Measurements from ENCODE around the gene PACRG.

The PACRG gene

GRCh38 chr6:163289447-163289846 is 561.7 kb downstream of the PACRG start:
- DNase-seq (ENCODE audit: low read depth) = no peak
- H3K4me3 ChIP-seq (ENCODE audit: low read length) = no peak overlapping the region
- TF ChIP-seq, protein P1, sequence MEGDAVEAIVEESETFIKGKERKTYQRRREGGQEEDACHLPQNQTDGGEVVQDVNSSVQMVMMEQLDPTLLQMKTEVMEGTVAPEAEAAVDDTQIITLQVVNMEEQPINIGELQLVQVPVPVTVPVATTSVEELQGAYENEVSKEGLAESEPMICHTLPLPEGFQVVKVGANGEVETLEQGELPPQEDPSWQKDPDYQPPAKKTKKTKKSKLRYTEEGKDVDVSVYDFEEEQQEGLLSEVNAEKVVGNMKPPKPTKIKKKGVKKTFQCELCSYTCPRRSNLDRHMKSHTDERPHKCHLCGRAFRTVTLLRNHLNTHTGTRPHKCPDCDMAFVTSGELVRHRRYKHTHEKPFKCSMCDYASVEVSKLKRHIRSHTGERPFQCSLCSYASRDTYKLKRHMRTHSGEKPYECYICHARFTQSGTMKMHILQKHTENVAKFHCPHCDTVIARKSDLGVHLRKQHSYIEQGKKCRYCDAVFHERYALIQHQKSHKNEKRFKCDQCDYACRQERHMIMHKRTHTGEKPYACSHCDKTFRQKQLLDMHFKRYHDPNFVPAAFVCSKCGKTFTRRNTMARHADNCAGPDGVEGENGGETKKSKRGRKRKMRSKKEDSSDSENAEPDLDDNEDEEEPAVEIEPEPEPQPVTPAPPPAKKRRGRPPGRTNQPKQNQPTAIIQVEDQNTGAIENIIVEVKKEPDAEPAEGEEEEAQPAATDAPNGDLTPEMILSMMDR (conservative IDR thresholded peaks at IDR 0.05; ENCODE audit: low read depth, low read length) = no peak

DNA sequence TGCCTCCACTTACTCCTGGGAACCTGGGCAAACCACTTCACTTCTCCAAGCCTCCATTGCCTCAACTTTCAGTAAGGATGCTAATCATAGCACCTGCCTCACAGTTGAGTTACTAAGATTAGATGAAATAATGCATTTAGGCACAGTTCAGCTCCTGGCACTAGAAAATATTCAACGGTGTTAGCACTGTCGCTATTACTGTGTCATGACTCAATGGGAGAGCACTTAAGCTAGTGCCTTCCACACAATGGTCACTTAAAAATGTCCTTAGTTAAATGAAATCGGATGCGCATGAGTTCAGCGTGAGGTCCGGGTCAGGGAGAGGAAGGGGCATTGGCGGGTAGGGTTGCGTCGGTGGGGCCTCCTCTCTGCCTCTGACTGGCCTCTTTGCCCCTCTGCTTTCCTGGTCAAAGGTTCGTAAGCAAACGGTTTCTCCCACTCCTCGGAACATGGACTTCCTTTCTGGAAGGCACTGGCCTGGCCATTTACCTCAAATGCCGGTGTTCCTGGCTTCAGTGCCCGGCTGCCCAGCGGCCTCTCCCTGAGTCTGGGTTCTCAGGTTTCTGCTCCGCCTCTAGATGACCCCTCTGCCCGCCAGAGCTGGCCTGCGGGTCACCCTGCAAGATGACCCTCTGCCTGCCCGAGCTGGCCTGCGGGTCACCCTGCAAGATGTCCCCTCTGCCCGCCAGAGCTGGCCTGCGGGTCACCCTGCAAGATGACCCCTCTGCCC is 562.9 kb downstream of the PACRG start:
- DNase-seq (ENCODE audit: low read depth) = no peak
- TF ChIP-seq, protein P1 (conservative IDR thresholded peaks at IDR 0.05; ENCODE audit: low read depth, low read length) = no peak
- H3K4me3 ChIP-seq (ENCODE audit: low read length) = no peak overlapping the region

DNA sequence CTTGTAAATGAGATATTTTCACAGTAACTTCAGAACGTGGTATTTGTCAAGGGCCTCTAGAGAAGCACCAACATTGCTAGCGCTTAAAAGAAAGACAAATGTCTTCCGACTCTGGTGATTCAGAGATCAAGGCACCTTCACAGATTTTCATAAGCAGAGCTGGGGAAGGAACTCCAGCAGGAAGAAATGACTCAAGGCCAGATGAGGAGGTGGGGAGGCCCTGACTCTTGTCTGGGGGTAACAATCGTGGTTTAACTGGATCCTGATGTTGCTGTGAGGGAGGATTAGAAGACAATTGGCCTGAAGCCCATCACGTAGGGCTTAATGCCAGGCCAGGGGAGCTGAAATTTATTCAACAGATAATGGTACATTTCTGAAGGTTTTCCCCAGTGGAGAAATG is 563.8 kb downstream of the PACRG start:
- no peak for DNase-seq (ENCODE audit: low read depth)
- TF ChIP-seq, protein P1 (conservative IDR thresholded peaks at IDR 0.05; ENCODE audit: low read depth, low read length) = no peak
- H3K4me3 ChIP-seq (ENCODE audit: low read length) = no peak overlapping the region

GRCh38 chr6:163293286-163293685 is 565.5 kb downstream of the PACRG start:
- H3K4me3 ChIP-seq (ENCODE audit: low read length) = no peak overlapping the region
- TF ChIP-seq, protein P1 (conservative IDR thresholded peaks at IDR 0.05; ENCODE audit: low read depth, low read length) = no peak
- DNase-seq (ENCODE audit: low read depth) = no peak

- no peak for DNase-seq (ENCODE audit: low read depth)
- TF ChIP-seq, protein P1 (conservative IDR thresholded peaks at IDR 0.05; ENCODE audit: low read depth, low read length) = no peak
- no peak overlapping the region for H3K4me3 ChIP-seq (ENCODE audit: low read length)
Observed at GRCh38 chr6:163294734-163295133, 567.0 kb downstream of the PACRG start.

GRCh38 chr6:163296835-163297519 is 569.2 kb downstream of the PACRG start:
- H3K4me3 ChIP-seq (ENCODE audit: low read length) = no peak overlapping the region
- DNase-seq (ENCODE audit: low read depth) = no peak
- TF ChIP-seq, protein P1 (conservative IDR thresholded peaks at IDR 0.05; ENCODE audit: low read depth, low read length) = no peak
